Omental fat pad (tissue), 4 donors: ENCODE results near the gene WNT3. TPM values are rescaled to one million over a fixed set of nuclear protein-coding genes. Genes with fewer than 3 reads are reported as not detected.
A peak's percentile ranks its signal among the peaks of the same experiment; 100 is the strongest.

ENCODE experiments used
- ATAC-seq: fragments of 150-250 bp; one replicate; pipeline ENCODE4 v1.9.1; 2016; ENCODE audit warnings: mild to moderate bottlenecking, moderate library complexity; ENCODE audit not compliant: low FRiP score
- DNase-seq: peaks from one replicate; pipeline ENCODE4 v3.0.0-alpha.2; 2019; ENCODE audit warnings: low spot score
- CTCF ChIP-seq, 3 donors: fragments of 450-650 bp; IDR thresholded peaks; one replicate each; pipeline ENCODE4 v1.5.1; 2016 to 2017; ENCODE audit warnings: antibody characterized with exemption in 3 of 3, mild to moderate bottlenecking in 3 of 3, moderate library complexity in 2 of 3
- total RNA-seq, 4 donors: library from RNA; depleted of rRNA; stranded (reverse); fragments of >200 nt; gene quantifications; one replicate each; pipeline ENCODE4 v1.1.0, GENCODE V29; 2016

The WNT3 gene
- total RNA-seq, 4 donors from 2014 or later = 0.82 to 2.1 (median 1.2) TPM

- no peak for TF ChIP-seq CTCF (IDR thresholded peaks at IDR 0.05)
- ATAC-seq = no peak
- no peak for DNase-seq
Measured at GRCh38 chr17:46730026-46730425, 88.5 kb downstream of the WNT3 start.

- no peak for DNase-seq
- TF ChIP-seq CTCF (IDR thresholded peaks at IDR 0.05) = no peak
- ATAC-seq = no peak
Measured at GRCh38 chr17:46727572-46728348, 90.7 kb downstream of the WNT3 start.

- DNase-seq = no peak
- no peak for TF ChIP-seq CTCF (IDR thresholded peaks at IDR 0.05)
- ATAC-seq = peak; percentile 28
Measured at GRCh38 chr17:46726206-46726605, 92.3 kb downstream of the WNT3 start.

- ATAC-seq = no peak
- TF ChIP-seq CTCF (IDR thresholded peaks at IDR 0.05) = no peak
- no peak for DNase-seq
Measured at GRCh38 chr17:46722662-46723285, 95.7 kb downstream of the WNT3 start.

GRCh38 chr17:46720408-46720807 lies 98.1 kb downstream of the WNT3 start:
- no peak for ATAC-seq
- TF ChIP-seq CTCF (IDR thresholded peaks at IDR 0.05) = no peak
- no peak for DNase-seq

- ATAC-seq (no peak), DNase-seq (no peak)
- no peak for TF ChIP-seq CTCF (IDR thresholded peaks at IDR 0.05)
Measured at GRCh38 chr17:46719891-46720290, 98.6 kb downstream of the WNT3 start.

- DNase-seq = no peak
- no peak for ATAC-seq
- no peak for TF ChIP-seq CTCF (IDR thresholded peaks at IDR 0.05)
Measured at GRCh38 chr17:46717999-46718398, 100.5 kb downstream of the WNT3 start.
